Measurements from ENCODE around the gene JARID2.

DNA sequence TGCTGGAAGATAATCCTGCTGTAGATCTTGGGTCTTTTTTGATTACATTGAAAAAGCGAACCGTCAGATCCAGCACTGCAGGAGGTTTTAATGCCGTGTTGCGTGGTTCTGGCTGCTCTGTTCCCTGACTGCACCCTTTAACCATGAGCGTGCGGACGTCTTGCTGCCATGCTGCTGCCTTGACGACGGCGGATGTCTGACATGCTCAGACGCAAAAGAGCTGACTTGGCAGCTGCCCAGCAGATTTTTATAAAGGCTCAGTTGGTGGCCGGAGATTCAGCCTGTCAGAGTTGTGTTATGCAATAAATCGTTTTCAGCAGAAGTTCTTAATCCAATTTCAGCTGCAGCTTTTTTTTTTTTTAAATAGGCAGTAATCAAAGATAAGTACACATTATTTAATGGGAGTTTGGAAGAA lies 119.4 kb downstream of the JARID2 start:
- TF ChIP-seq, protein P1, sequence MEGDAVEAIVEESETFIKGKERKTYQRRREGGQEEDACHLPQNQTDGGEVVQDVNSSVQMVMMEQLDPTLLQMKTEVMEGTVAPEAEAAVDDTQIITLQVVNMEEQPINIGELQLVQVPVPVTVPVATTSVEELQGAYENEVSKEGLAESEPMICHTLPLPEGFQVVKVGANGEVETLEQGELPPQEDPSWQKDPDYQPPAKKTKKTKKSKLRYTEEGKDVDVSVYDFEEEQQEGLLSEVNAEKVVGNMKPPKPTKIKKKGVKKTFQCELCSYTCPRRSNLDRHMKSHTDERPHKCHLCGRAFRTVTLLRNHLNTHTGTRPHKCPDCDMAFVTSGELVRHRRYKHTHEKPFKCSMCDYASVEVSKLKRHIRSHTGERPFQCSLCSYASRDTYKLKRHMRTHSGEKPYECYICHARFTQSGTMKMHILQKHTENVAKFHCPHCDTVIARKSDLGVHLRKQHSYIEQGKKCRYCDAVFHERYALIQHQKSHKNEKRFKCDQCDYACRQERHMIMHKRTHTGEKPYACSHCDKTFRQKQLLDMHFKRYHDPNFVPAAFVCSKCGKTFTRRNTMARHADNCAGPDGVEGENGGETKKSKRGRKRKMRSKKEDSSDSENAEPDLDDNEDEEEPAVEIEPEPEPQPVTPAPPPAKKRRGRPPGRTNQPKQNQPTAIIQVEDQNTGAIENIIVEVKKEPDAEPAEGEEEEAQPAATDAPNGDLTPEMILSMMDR (IDR thresholded peaks at IDR 0.05) = no peak
- TF ChIP-seq POLR2A (IDR thresholded peaks at IDR 0.05) = peak in 1 of 3 donors; percentile 10
